Measurements from ENCODE around the gene APH1B. TPM values are rescaled to one million over a fixed set of nuclear protein-coding genes. Genes with fewer than 3 reads are reported as not detected.

APH1B gene
- total and polyA plus RNA-seq, 2 of the 4 experiments (the other 2 are of a cell fraction) = 7.0 to 7.7 TPM

DNA sequence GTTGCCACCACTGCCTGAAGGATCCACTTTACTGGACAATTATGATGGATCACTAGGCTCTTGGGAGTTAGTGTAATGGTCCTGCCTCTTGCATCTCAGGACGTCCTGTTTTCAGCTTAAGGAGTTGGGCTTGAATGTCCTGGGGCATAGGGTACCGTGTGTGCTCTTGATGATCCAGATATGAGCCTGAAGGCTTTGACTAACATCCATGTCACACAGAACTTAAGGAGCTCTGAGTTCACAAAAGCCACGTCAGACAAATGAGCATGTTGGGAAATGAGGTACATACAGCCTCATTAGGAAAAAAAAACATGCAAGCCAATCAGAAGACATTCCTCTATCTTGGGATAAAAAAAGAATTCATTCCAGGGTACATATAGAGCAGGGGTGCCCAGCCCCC, 63.5 kb downstream of the APH1B start:
- Histone ChIP-seq H2BK5ac (ENCODE audit: low read depth, low read length, poor library complexity, severe bottlenecking) (no peak overlapping the region), H3K9ac (ENCODE audit: low read depth, low read length) (no peak overlapping the region), H3K23ac (ENCODE audit: low read depth, low read length) (no peak overlapping the region), H2AK5ac (ENCODE audit: low read depth, low read length) (no peak overlapping the region), H4K8ac (ENCODE audit: low read depth in 2 of 2, low read length in 2 of 2) (no peak overlapping the region), H3K14ac (replicated peaks; ENCODE audit: low read depth, low read length) (0 out of 2 replicates have a peak overlapping the region, but pooled peaks have one; percentile 7), H4K5ac (ENCODE audit: low read depth, low read length) (no peak overlapping the region), H3K4me2 (ENCODE audit: low read depth, low read length) (no peak overlapping the region), H3K36me3 (ENCODE audit: control insufficient read depth, insufficient read depth, low read length) (no peaks in the 10 kb centered on the region), H3K9me1 (ENCODE audit: insufficient read depth, low read length) (peaks cover 14% of the 10 kb centered on the region; the same call in 1 of the 2 replicates), H2BK120ac (ENCODE audit: low read depth, low read length) (no peak overlapping the region), H2BK15ac (ENCODE audit: low read depth, low read length) (no peak overlapping the region), H3K27ac (ENCODE audit: insufficient read depth, low read length) (no peak overlapping the region), H3K4me1 (ENCODE audit: control insufficient read depth, insufficient read depth, low read length) (peaks cover 7% of the 10 kb centered on the region), H4K91ac (ENCODE audit: insufficient read depth, low read depth, low read length) (no peak overlapping the region), H3K9me3 (ENCODE audit: control insufficient read depth, insufficient read depth, low read length) (no peaks in the 10 kb centered on the region), H3K18ac (ENCODE audit: low read depth, low read length) (no peak overlapping the region), H3K56ac (ENCODE audit: extremely low read depth, insufficient read depth, low read length) (no peak overlapping the region), H4K20me1 (ENCODE audit: insufficient read depth, low read length) (no peaks in the 10 kb centered on the region), H3K79me1 (ENCODE audit: low read depth in 1 of 2, low read length in 2 of 2) (no peaks in the 10 kb centered on the region), H3K4ac (ENCODE audit: low read depth, low read length) (no peak overlapping the region), H2AFZ (replicated peaks; ENCODE audit: low read length, poor library complexity) (no peak overlapping the region), H3K27me3 (ENCODE audit: control insufficient read depth, insufficient read depth, low read length) (no peaks in the 10 kb centered on the region), H2AK9ac (replicated peaks; ENCODE audit: low read depth, low read length, poor library complexity) (no peak overlapping the region), H3K4me3 (ENCODE audit: insufficient read depth, low read depth, low read length) (no peak overlapping the region), H2BK20ac (ENCODE audit: low read depth, low read length) (no peak overlapping the region)
- no TSS peak for BruUV-seq (replicated peaks)
- no CpG with 5 or more reads among the region's 3 CpGs for WGBS, 2 experiments (ENCODE audit: extremely low coverage in 2 of 2, insufficient read length in 1 of 2)
- dilution Hi-C loops (cut with HindIII; ENCODE audit: low sequenced_read_pairs, unreplicated experiment) (no loop called here), in situ Hi-C loops (cut with MboI; ENCODE audit: low sequenced_read_pairs) (no loop called here), intact Hi-C loops (cut with micrococcal nuclease) (no loop called here)
- ATAC-seq (ENCODE audit: low read depth) (no peak), DNase-seq (no peak)
- ChIA-PET POLR2A (ENCODE audit: unreplicated experiment) (no interaction called here), CTCF (no interaction called here)
- TF ChIP-seq CEBPB (IDR thresholded peaks at IDR 0.05; ENCODE audit: low read depth, low read length) (no peak), BHLHE40 (IDR thresholded peaks at IDR 0.05; ENCODE audit: low read depth, low read length) (no peak), MXI1 (IDR thresholded peaks at IDR 0.05; ENCODE audit: borderline replicate concordance, low read depth, low read length) (no peak), RFX5 (IDR thresholded peaks at IDR 0.05; ENCODE audit: low read depth, low read length) (no peak), NFE2L2 (IDR thresholded peaks at IDR 0.05; ENCODE audit: low read depth, low read length) (no peak), MAZ (IDR thresholded peaks at IDR 0.05; ENCODE audit: borderline replicate concordance, low read depth, low read length) (no peak), MAFK (IDR thresholded peaks at IDR 0.05; ENCODE audit: low read depth, low read length) (no peak), CHD1 (IDR thresholded peaks at IDR 0.05; ENCODE audit: low read depth, low read length) (no peak), SMC3 (IDR thresholded peaks at IDR 0.05; ENCODE audit: low read depth, low read length) (no peak), POLR2A (IDR thresholded peaks at IDR 0.05; ENCODE audit: low read depth, low read length) (no peak), FOS (IDR thresholded peaks at IDR 0.05; ENCODE audit: low read depth, low read length) (no peak), RCOR1 (IDR thresholded peaks at IDR 0.05; ENCODE audit: insufficient replicate concordance, low read length) (no peak), RAD21 (IDR thresholded peaks at IDR 0.05; ENCODE audit: low read length) (no peak)
- TF ChIP-seq, protein P1, sequence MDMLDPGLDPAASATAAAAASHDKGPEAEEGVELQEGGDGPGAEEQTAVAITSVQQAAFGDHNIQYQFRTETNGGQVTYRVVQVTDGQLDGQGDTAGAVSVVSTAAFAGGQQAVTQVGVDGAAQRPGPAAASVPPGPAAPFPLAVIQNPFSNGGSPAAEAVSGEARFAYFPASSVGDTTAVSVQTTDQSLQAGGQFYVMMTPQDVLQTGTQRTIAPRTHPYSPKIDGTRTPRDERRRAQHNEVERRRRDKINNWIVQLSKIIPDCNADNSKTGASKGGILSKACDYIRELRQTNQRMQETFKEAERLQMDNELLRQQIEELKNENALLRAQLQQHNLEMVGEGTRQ (IDR thresholded peaks at IDR 0.05; ENCODE audit: low read depth, low read length) = no peak
- TF ChIP-seq, protein P2, sequence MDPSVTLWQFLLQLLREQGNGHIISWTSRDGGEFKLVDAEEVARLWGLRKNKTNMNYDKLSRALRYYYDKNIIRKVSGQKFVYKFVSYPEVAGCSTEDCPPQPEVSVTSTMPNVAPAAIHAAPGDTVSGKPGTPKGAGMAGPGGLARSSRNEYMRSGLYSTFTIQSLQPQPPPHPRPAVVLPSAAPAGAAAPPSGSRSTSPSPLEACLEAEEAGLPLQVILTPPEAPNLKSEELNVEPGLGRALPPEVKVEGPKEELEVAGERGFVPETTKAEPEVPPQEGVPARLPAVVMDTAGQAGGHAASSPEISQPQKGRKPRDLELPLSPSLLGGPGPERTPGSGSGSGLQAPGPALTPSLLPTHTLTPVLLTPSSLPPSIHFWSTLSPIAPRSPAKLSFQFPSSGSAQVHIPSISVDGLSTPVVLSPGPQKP (IDR thresholded peaks at IDR 0.05; ENCODE audit: borderline replicate concordance, low read depth, low read length) = no peak
- TF ChIP-seq, protein P3, sequence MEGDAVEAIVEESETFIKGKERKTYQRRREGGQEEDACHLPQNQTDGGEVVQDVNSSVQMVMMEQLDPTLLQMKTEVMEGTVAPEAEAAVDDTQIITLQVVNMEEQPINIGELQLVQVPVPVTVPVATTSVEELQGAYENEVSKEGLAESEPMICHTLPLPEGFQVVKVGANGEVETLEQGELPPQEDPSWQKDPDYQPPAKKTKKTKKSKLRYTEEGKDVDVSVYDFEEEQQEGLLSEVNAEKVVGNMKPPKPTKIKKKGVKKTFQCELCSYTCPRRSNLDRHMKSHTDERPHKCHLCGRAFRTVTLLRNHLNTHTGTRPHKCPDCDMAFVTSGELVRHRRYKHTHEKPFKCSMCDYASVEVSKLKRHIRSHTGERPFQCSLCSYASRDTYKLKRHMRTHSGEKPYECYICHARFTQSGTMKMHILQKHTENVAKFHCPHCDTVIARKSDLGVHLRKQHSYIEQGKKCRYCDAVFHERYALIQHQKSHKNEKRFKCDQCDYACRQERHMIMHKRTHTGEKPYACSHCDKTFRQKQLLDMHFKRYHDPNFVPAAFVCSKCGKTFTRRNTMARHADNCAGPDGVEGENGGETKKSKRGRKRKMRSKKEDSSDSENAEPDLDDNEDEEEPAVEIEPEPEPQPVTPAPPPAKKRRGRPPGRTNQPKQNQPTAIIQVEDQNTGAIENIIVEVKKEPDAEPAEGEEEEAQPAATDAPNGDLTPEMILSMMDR (conservative IDR thresholded peaks at IDR 0.05; ENCODE audit: low read depth, low read length) = no peak

Measured in IMR-90 (cell line).